AG10803 (cell line): ENCODE measurements around the gene CTXND2.
A peak's percentile ranks its signal among the peaks of the same experiment; 100 is the strongest.
"Not testable (repeated sequence)": the region's sequence is repeated elsewhere in the genome, so short reads cannot be mapped to it uniquely, and the experiment has no call there.

ENCODE experiments used
- DNase-seq: peaks from one replicate; pipeline ENCODE4 v3.0.0; 2010; ENCODE audit warnings: low read depth
- H3K4me3 ChIP-seq: 2 replicates; pipeline ENCODE4 v1.5.1; 2011; ENCODE audit warnings: mild to moderate bottlenecking, low read length, control low read depth
- CTCF ChIP-seq: conservative IDR thresholded peaks from 2 replicates; pipeline ENCODE4 v1.5.1; 2011; ENCODE audit warnings: mild to moderate bottlenecking, low read length, control low read depth, inconsistent platforms

The CTXND2 gene

GRCh38 chr1:150917387-150917786 is 30.5 kb downstream of the CTXND2 start:
- no peak for DNase-seq
- no peak for TF ChIP-seq CTCF
- H3K4me3 ChIP-seq, result no peak overlapping the region

- H3K4me3 ChIP-seq, result no peak overlapping the region
- TF ChIP-seq CTCF, result peak; percentile 88
- peak; percentile 89 for DNase-seq
Observed at GRCh38 chr1:150922519-150922975, 35.6 kb downstream of the CTXND2 start.

- no peak for TF ChIP-seq CTCF
- no peak for DNase-seq
- no peak overlapping the region; the same call in none of the 2 replicates for H3K4me3 ChIP-seq
Observed at GRCh38 chr1:150925080-150925479, 38.1 kb downstream of the CTXND2 start.

GRCh38 chr1:150926097-150926741 is 39.3 kb downstream of the CTXND2 start, which contains the start of gene SETDB1:
SETDB1 (plus strand) TSS chr1:150926363; CDS start chr1:150927715, 1,352 bp downstream.
- peak; percentile 95 for DNase-seq

GRCh38 chr1:150927624-150928023 is 40.7 kb downstream of the CTXND2 start:
- H3K4me3 ChIP-seq, result no peak overlapping the region
- DNase-seq, result no peak
- TF ChIP-seq CTCF, result no peak

More at GRCh38 chr1:150926097-150926741, 39.3 kb downstream of the CTXND2 start, which contains the start of gene SETDB1:
- peak; percentile 26 for TF ChIP-seq CTCF
- peak within 1 kb of the TSS; percentile 93 for H3K4me3 ChIP-seq

- peak; percentile 68 for DNase-seq
- H3K4me3 ChIP-seq, result no peak overlapping the region
- no peak for TF ChIP-seq CTCF
Observed at GRCh38 chr1:150928286-150928685, 41.4 kb downstream of the CTXND2 start.

- DNase-seq, result not testable (repeated sequence)
Observed at GRCh38 chr1:150928775-150929174, 41.8 kb downstream of the CTXND2 start.

GRCh38 chr1:150931773-150932172 is 44.8 kb downstream of the CTXND2 start:
- peak; percentile 7 for DNase-seq
- no peak overlapping the region for H3K4me3 ChIP-seq
- no peak for TF ChIP-seq CTCF

More at GRCh38 chr1:150928775-150929174, 41.8 kb downstream of the CTXND2 start:
- not testable (repeated sequence) for H3K4me3 ChIP-seq
